Sigmoid colon (tissue), 3 donors: Measurements from ENCODE around the gene TNFAIP2.

Source experiments
- CTCF ChIP-seq, 4 experiments: fragments of 450-650 bp in 3 of 4; fragments of 200-600 bp in 1 of 4; IDR thresholded peaks; one replicate each; pipeline ENCODE4 v1.5.1; 2016 to 2019; ENCODE audit warnings: antibody characterized with exemption in 4 of 4, mild to moderate bottlenecking in 3 of 4, moderate library complexity in 2 of 4
- POLR2A ChIP-seq, 2 donors: fragments of 450-650 bp; IDR thresholded peaks; one replicate each; pipeline ENCODE4 v1.6.1; 2016; ENCODE audit warnings: antibody characterized with exemption in 2 of 2, mild to moderate bottlenecking in 2 of 2, moderate library complexity in 2 of 2

- TF ChIP-seq POLR2A (IDR thresholded peaks at IDR 0.05): no peak
- no peak for TF ChIP-seq CTCF (IDR thresholded peaks at IDR 0.05)
Measured at GRCh38 chr14:103133210-103134140, 10.2 kb downstream of the TNFAIP2 start.
